H9 (cell line): Measurements from ENCODE around the gene CD151. TPM values are rescaled to one million over a fixed set of nuclear protein-coding genes. Genes with fewer than 3 reads are reported as not detected.
A peak's percentile ranks its signal among the peaks of the same experiment; 100 is the strongest.

ENCODE experiments used
- DNase-seq: peaks from one replicate; pipeline ENCODE4 v3.0.0-alpha.2; 2017
- H2AFZ ChIP-seq: one replicate; pipeline ENCODE4 v1.6.1; 2013; ENCODE audit warnings: mild to moderate bottlenecking, low read length, control low read depth, moderate library complexity
- H2AK5ac ChIP-seq: 2 replicates; pipeline ENCODE4 v1.6.1; 2013; ENCODE audit warnings: low read length, control low read depth, mixed read lengths; ENCODE audit not compliant: insufficient read length
- H2BK120ac ChIP-seq: one replicate; pipeline ENCODE4 v1.6.1; 2013; ENCODE audit warnings: low read depth, mild to moderate bottlenecking, low read length, control low read depth, inconsistent platforms; ENCODE audit not compliant: poor library complexity, severe bottlenecking
- H2BK12ac ChIP-seq: 2 replicates; pipeline ENCODE4 v1.6.1; 2013; ENCODE audit warnings: low read length, control low read depth, mixed read lengths, low read depth; ENCODE audit not compliant: insufficient read length
- H2BK15ac ChIP-seq: 2 replicates; pipeline ENCODE4 v1.6.1; 2013; ENCODE audit warnings: low read depth, low read length, control low read depth
- H2BK20ac ChIP-seq: one replicate; pipeline ENCODE4 v1.6.1; 2013; ENCODE audit warnings: low read depth, mild to moderate bottlenecking, low read length, control low read depth, inconsistent platforms; ENCODE audit not compliant: poor library complexity, severe bottlenecking
- H2BK5ac ChIP-seq: 2 replicates; pipeline ENCODE4 v1.6.1; 2013; ENCODE audit warnings: low read length, control low read depth, mixed read lengths; ENCODE audit not compliant: insufficient read length
- H3K14ac ChIP-seq: 2 replicates; pipeline ENCODE4 v1.6.1; 2013; ENCODE audit warnings: low read length, control low read depth; ENCODE audit not compliant: insufficient read depth
- H3K18ac ChIP-seq: 2 replicates; pipeline ENCODE4 v1.6.1; 2013; ENCODE audit warnings: low read depth, mild to moderate bottlenecking, mixed read lengths, low read length, control low read depth; ENCODE audit not compliant: insufficient read length
- H3K23ac ChIP-seq: 2 replicates; pipeline ENCODE4 v1.6.1; 2013; ENCODE audit warnings: low read length, control low read depth, mixed read lengths, low read depth; ENCODE audit not compliant: insufficient read length
- H3K23me2 ChIP-seq: 2 replicates; pipeline ENCODE4 v1.6.1; 2013; ENCODE audit warnings: low read depth, mild to moderate bottlenecking, mixed read lengths, low read length, control low read depth; ENCODE audit not compliant: insufficient read length, poor library complexity, severe bottlenecking
- H3K27ac ChIP-seq: 2 replicates; pipeline ENCODE4 v1.5.1; 2013; ENCODE audit warnings: low read length, control low read depth, mixed read lengths, low read depth; ENCODE audit not compliant: insufficient read length
- H3K27me3 ChIP-seq: 2 replicates; pipeline ENCODE4 v1.6.1; 2013; ENCODE audit warnings: low read length, control low read depth, inconsistent platforms; ENCODE audit not compliant: insufficient read depth
- H3K4ac ChIP-seq: 2 replicates; pipeline ENCODE4 v1.6.1; 2013; ENCODE audit warnings: low read depth, mild to moderate bottlenecking, control low read depth, inconsistent platforms, low read length, moderate library complexity
- H3K4me1 ChIP-seq: 2 replicates; pipeline ENCODE4 v1.6.1; 2013; ENCODE audit warnings: low read length, control low read depth, inconsistent platforms; ENCODE audit not compliant: insufficient read depth
- H3K4me2 ChIP-seq: 2 replicates; pipeline ENCODE4 v1.6.1; 2013; ENCODE audit warnings: low read length, control low read depth, mixed read lengths; ENCODE audit not compliant: insufficient read length, insufficient read depth
- H3K56ac ChIP-seq: 2 replicates; pipeline ENCODE4 v1.6.1; 2013; ENCODE audit warnings: low read depth, mild to moderate bottlenecking, mixed read lengths, low read length, control low read depth; ENCODE audit not compliant: insufficient read length
- H3K79me1 ChIP-seq: 2 replicates; pipeline ENCODE4 v1.6.1; 2013; ENCODE audit warnings: low read depth, mild to moderate bottlenecking, moderate library complexity, low read length, control low read depth, inconsistent platforms; ENCODE audit not compliant: insufficient read depth, poor library complexity, severe bottlenecking
- H3K79me2 ChIP-seq: 2 replicates; pipeline ENCODE4 v1.6.1; 2013; ENCODE audit warnings: low read length, control low read depth, inconsistent platforms; ENCODE audit not compliant: insufficient read depth
- H3K9ac ChIP-seq: 2 replicates; pipeline ENCODE4 v1.6.1; 2013; ENCODE audit warnings: low read length, control low read depth, mixed read lengths; ENCODE audit not compliant: insufficient read length; ENCODE audit errors: extremely low read depth
- H3K9me3 ChIP-seq: one replicate; pipeline ENCODE4 v1.6.1; 2013; ENCODE audit warnings: low read depth, low read length, inconsistent platforms; ENCODE audit not compliant: control insufficient read depth
- H3T11ph ChIP-seq: one replicate; pipeline ENCODE4 v1.6.1; 2013; ENCODE audit warnings: mild to moderate bottlenecking, low read length, control low read depth, inconsistent platforms
- H4K20me1 ChIP-seq: one replicate; pipeline ENCODE4 v1.6.1; 2013; ENCODE audit not compliant: control insufficient read depth, insufficient read length, insufficient read depth
- H4K5ac ChIP-seq: 2 replicates; pipeline ENCODE4 v1.6.1; 2013; ENCODE audit warnings: low read depth, mild to moderate bottlenecking, mixed read lengths, low read length, control low read depth; ENCODE audit not compliant: insufficient read length
- H4K8ac ChIP-seq: replicated peaks from 2 replicates; pipeline ENCODE4 v1.6.1; 2013; ENCODE audit warnings: low read length, control low read depth, mixed read lengths, low read depth; ENCODE audit not compliant: insufficient read length
- H4K91ac ChIP-seq: 2 replicates; pipeline ENCODE4 v1.6.1; 2013; ENCODE audit warnings: low read depth, mild to moderate bottlenecking, moderate library complexity, mixed read lengths, low read length, control low read depth; ENCODE audit not compliant: insufficient read length
- H3K27ac Mint-ChIP-seq, 3 experiments: 2 replicates in 2 of 3; 3 replicates in 1 of 3; pipeline ENCODE4 v1.8.0; 2020 to 2021; ENCODE audit warnings: mixed read lengths in 3 of 3, mild to moderate bottlenecking in 1 of 3, moderate library complexity in 1 of 3
- H3K27me3 Mint-ChIP-seq: 2 replicates; pipeline ENCODE4 v1.8.0; 2021; ENCODE audit warnings: low read depth, mild to moderate bottlenecking, moderate library complexity, mixed read lengths
- H3K36me3 Mint-ChIP-seq, 3 experiments: 2 replicates in 2 of 3; 3 replicates in 1 of 3; pipeline ENCODE4 v1.8.0; 2020 to 2021; ENCODE audit warnings: low read depth in 3 of 3, mixed read lengths in 3 of 3; ENCODE audit not compliant: insufficient read depth in 1 of 3
- H3K4me1 Mint-ChIP-seq, 2 experiments: 2 replicates each; pipeline ENCODE4 v1.8.0; 2020; ENCODE audit warnings: mixed read lengths in 2 of 2
- H3K4me3 Mint-ChIP-seq, 2 experiments: 2 replicates in 1 of 2; 3 replicates in 1 of 2; pipeline ENCODE4 v1.8.0; 2020 to 2021; ENCODE audit warnings: mild to moderate bottlenecking in 2 of 2, mixed read lengths in 2 of 2, moderate library complexity in 1 of 2
- H3K9me3 Mint-ChIP-seq, 2 experiments: 2 replicates in 1 of 2; 3 replicates in 1 of 2; pipeline ENCODE4 v1.8.0; 2020; ENCODE audit warnings: mild to moderate bottlenecking in 2 of 2, mixed read lengths in 2 of 2, moderate library complexity in 1 of 2
- CTCF ChIP-seq: fragments of 200-600 bp; sonication (generic); conservative IDR thresholded peaks from 3 replicates; pipeline ENCODE4 v1.8.0; 2021; ENCODE audit warnings: antibody characterized with exemption, mild to moderate bottlenecking
- WGBS: extraction: QIAGEN DNeasy Blood & Tissue Kit; methylation state at CpG from one replicate; pipeline ENCODE4 v1.1.7; 2013; ENCODE audit warnings: missing lambda C conversion rate, low lambda C conversion rate, mixed read lengths; ENCODE audit not compliant: insufficient read length; ENCODE audit errors: extremely low coverage; 5-methylcytosine and 5-hydroxymethylcytosine counted together
- total RNA-seq: library from RNA; stranded (reverse); gene quantifications from 2 replicates; pipeline ENCODE4 v1.2.1, GENCODE V29; 2021

Gene CD151
- total RNA-seq, 1 experiment from 2014 or later = 138 TPM

DNA sequence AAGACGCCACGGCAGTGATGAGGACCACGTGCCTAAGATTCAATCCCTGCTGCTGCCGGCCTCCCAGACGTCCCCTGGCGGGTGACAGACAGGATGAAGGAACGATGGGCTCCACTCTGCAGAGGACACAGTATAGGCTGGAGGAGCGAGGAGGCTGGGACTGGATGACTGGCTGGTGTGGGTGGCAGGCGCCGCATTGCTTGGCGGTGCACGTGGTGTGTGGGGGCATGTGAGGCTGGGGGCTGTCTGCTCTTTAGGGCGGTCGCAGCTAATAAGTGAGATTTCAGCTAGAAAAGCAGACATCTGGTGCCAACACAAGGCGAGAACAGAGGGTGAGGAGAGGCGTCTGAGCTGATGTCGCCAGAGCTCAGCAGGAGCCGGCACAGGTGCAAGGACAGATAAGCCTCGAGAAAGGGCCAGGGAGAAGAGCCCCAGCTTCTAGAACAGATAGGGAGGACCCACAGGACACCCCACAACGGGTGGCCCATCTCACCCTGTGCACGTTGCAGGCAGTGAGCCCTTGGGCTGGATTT lies 43.1 kb downstream of the CD151 start:
- Histone ChIP-seq H2BK20ac (no peak overlapping the region), H3K79me2 (no peaks in the 10 kb centered on the region), H3K27me3 (no peaks in the 10 kb centered on the region), H3K14ac (no peak overlapping the region), H2AFZ (no peak overlapping the region), H4K5ac (no peak overlapping the region), H3K56ac (no peak overlapping the region), H4K20me1 (no peaks in the 10 kb centered on the region), H2BK120ac (no peak overlapping the region), H3K9ac (no peak overlapping the region), H2BK5ac (no peak overlapping the region), H3K27ac (no peak overlapping the region), H3K18ac (no peak overlapping the region), H3K23ac (no peak overlapping the region), H2BK12ac (no peak overlapping the region), H4K91ac (no peak overlapping the region), H3K9me3 (no peaks in the 10 kb centered on the region), H2AK5ac (no peak overlapping the region), H4K8ac (no peak overlapping the region), H2BK15ac (no peak overlapping the region), H3K4ac (no peak overlapping the region), H3K79me1 (no peaks in the 10 kb centered on the region), H3K4me1 (0 out of 2 replicates have a peak, but pooled peaks cover 2% of the 10 kb centered on the region), H3T11ph (no peak overlapping the region), H3K23me2 (no peaks in the 10 kb centered on the region), H3K4me2 (no peak overlapping the region)
- peak overlapping the region in 1 of 3 experiments; percentile 51; a peak in 1 of 7 replicates for H3K27ac Mint-ChIP-seq
- TF ChIP-seq CTCF = no peak
- peaks cover 25 to 49% (median 43%) of the 10 kb centered on the region in 3 experiments for H3K36me3 Mint-ChIP-seq
- H3K4me1 Mint-ChIP-seq = peaks cover 2 to 3% of the 10 kb centered on the region in 2 experiments; a peak in 3 of 4 replicates
- H3K4me3 Mint-ChIP-seq = no peak overlapping the region; a peak in 1 of 5 replicates
- H3K9me3 Mint-ChIP-seq = no peaks in the 10 kb centered on the region
- H3K27me3 Mint-ChIP-seq = peaks cover 3% of the 10 kb centered on the region; the same call in 1 of the 2 replicates
- no CpG with 5 or more reads among the region's 21 CpGs for WGBS
- no peak for DNase-seq
